HG03354 (cell line): ENCODE measurements around the gene PLEKHG3.
"Not testable (repeated sequence)": the region's sequence is repeated elsewhere in the genome, so short reads cannot be mapped to it uniquely, and the experiment has no call there.

Experiments used
- ATAC-seq: cut with Tn5 transposase; IDR thresholded peaks from one replicate; pipeline ENCODE4 v1.9.1; 2021; ENCODE audit warnings: mild to moderate bottlenecking; ENCODE audit not compliant: unreplicated experiment, poor library complexity, severe bottlenecking

The PLEKHG3 gene

GRCh38 chr14:64704143-64704742 is at the start of gene PLEKHG3:
Gene PLEKHG3 (plus strand): TSS chr14:64704424. CDS start chr14:64727632, 23,208 bp downstream.
- ATAC-seq = no peak

GRCh38 chr14:64654901-64655300 is 49.3 kb upstream of the PLEKHG3 start:
- no peak for ATAC-seq

- no peak for ATAC-seq
Observed at GRCh38 chr14:64656986-64657385, 47.2 kb upstream of the PLEKHG3 start.

GRCh38 chr14:64658201-64658600 is 46.0 kb upstream of the PLEKHG3 start:
- no peak for ATAC-seq

GRCh38 chr14:64658700-64659264 is 45.4 kb upstream of the PLEKHG3 start:
- ATAC-seq = not testable (repeated sequence)

- ATAC-seq = no peak
Observed at GRCh38 chr14:64659366-64659765, 44.9 kb upstream of the PLEKHG3 start.

GRCh38 chr14:64663174-64663573 is 41.0 kb upstream of the PLEKHG3 start:
- no peak for ATAC-seq

- ATAC-seq = no peak
Observed at GRCh38 chr14:64671591-64671990, 32.6 kb upstream of the PLEKHG3 start.

- no peak for ATAC-seq
Observed at GRCh38 chr14:64673316-64673715, 30.9 kb upstream of the PLEKHG3 start.

GRCh38 chr14:64673748-64674147 is 30.5 kb upstream of the PLEKHG3 start:
- no peak for ATAC-seq

GRCh38 chr14:64674829-64675228 is 29.4 kb upstream of the PLEKHG3 start:
- no peak for ATAC-seq

GRCh38 chr14:64675312-64675711 is 28.9 kb upstream of the PLEKHG3 start:
- no peak for ATAC-seq

- ATAC-seq = no peak
Observed at GRCh38 chr14:64676410-64677008, 27.7 kb upstream of the PLEKHG3 start.

GRCh38 chr14:64680013-64680713 is 24.1 kb upstream of the PLEKHG3 start:
- ATAC-seq = no peak

- no peak for ATAC-seq
Observed at GRCh38 chr14:64680714-64681065, 23.5 kb upstream of the PLEKHG3 start.

GRCh38 chr14:64681796-64682710 is 22.2 kb upstream of the PLEKHG3 start:
- ATAC-seq = no peak

- no peak for ATAC-seq
Observed at GRCh38 chr14:64682843-64683242, 21.4 kb upstream of the PLEKHG3 start.

GRCh38 chr14:64683264-64683663 is 21.0 kb upstream of the PLEKHG3 start:
- no peak for ATAC-seq

GRCh38 chr14:64684091-64684490 is 20.1 kb upstream of the PLEKHG3 start:
- no peak for ATAC-seq
